Calu3 (cell line): Measurements from ENCODE around the gene CNKSR3. TPM values are rescaled to one million over a fixed set of nuclear protein-coding genes. Genes with fewer than 3 reads are reported as not detected.

Source experiments
- BruUV-seq: library from RNA; stranded (reverse); fragments of 400-500 nt; replicated peaks from 2 replicates; lab custom pipeline; 2021; lab: Mats Ljungman, UMichigan
- CTCF ChIA-PET: fragments of 300-600 bp; sonication (Branson Sonifier 250); formaldehyde crosslinking; loops from one replicate; lab custom pipeline; 2022; ENCODE audit warnings: antibody characterized with exemption; lab: Charles Lee
- DNase-seq: peaks from one replicate; pipeline ENCODE4 v3.0.0; 2022
- H3K27ac Mint-ChIP-seq: one replicate; pipeline ENCODE4 v1.8.0; 2022; ENCODE audit warnings: mixed read lengths; ENCODE audit not compliant: unreplicated experiment
- H3K27me3 Mint-ChIP-seq: one replicate; pipeline ENCODE4 v1.8.0; 2022; ENCODE audit warnings: mixed read lengths; ENCODE audit not compliant: unreplicated experiment
- H3K36me3 Mint-ChIP-seq: one replicate; pipeline ENCODE4 v1.8.0; 2022; ENCODE audit warnings: mild to moderate bottlenecking, moderate library complexity, mixed read lengths; ENCODE audit not compliant: insufficient read depth, unreplicated experiment
- H3K4me1 Mint-ChIP-seq: one replicate; pipeline ENCODE4 v1.8.0; 2022; ENCODE audit warnings: mild to moderate bottlenecking, low read depth, mixed read lengths; ENCODE audit not compliant: unreplicated experiment
- H3K4me3 Mint-ChIP-seq: one replicate; pipeline ENCODE4 v1.8.0; 2022; ENCODE audit warnings: mild to moderate bottlenecking, low read depth, moderate library complexity, mixed read lengths; ENCODE audit not compliant: unreplicated experiment
- H3K9me3 Mint-ChIP-seq: one replicate; pipeline ENCODE4 v1.8.0; 2022; ENCODE audit warnings: low read depth, mixed read lengths; ENCODE audit not compliant: unreplicated experiment
- CTCF ChIP-seq: fragments of 200-600 bp; IDR thresholded peaks from one replicate; pipeline ENCODE4 v1.8.0; 2022; ENCODE audit warnings: antibody characterized with exemption; ENCODE audit not compliant: unreplicated experiment
- intact Hi-C: fragments of 100-400 bp; cut with micrococcal nuclease; formaldehyde crosslinking; loops from one replicate; pipeline ENCODE4 v1.10.0; 2022; ENCODE audit not compliant: unreplicated experiment
- total RNA-seq: library from RNA; stranded (reverse); gene quantifications from 2 replicates; pipeline ENCODE4 v1.2.3, GENCODE V29; 2022

The CNKSR3 gene
- total RNA-seq, 1 experiment from 2014 or later: 4.0 TPM

GRCh38 chr6:154554491-154554890 lies 44.0 kb upstream of the CNKSR3 start:
- Mint-ChIP-seq H3K4me1 (peaks cover 8% of the 10 kb centered on the region), H3K9me3 (no peaks in the 10 kb centered on the region), H3K4me3 (no peak overlapping the region), H3K27ac (no peak overlapping the region), H3K36me3 (peaks cover 3% of the 10 kb centered on the region), H3K27me3 (peaks cover 11% of the 10 kb centered on the region)
- no peak for DNase-seq
- intact Hi-C loops: no loop called here
- CTCF ChIA-PET: no interaction called here
- no peak for TF ChIP-seq CTCF
- no TSS peak for BruUV-seq

- Mint-ChIP-seq H3K4me3 (no peak overlapping the region), H3K36me3 (no peaks in the 10 kb centered on the region), H3K4me1 (no peaks in the 10 kb centered on the region), H3K27me3 (no peaks in the 10 kb centered on the region), H3K27ac (no peak overlapping the region), H3K9me3 (no peaks in the 10 kb centered on the region)
- CTCF ChIA-PET: interaction anchor here (0.9 kb wide), 1 partner anchor 12 kb away, joined by 3 read pairs; no protein-coding TSS in a partner anchor
- intact Hi-C loops: no loop called here
- no TSS peak for BruUV-seq
- DNase-seq: no peak
- no peak for TF ChIP-seq CTCF
Observed at GRCh38 chr6:154550779-154551178, 40.3 kb upstream of the CNKSR3 start.

GRCh38 chr6:154549179-154549578 lies 38.7 kb upstream of the CNKSR3 start:
- H3K4me3 Mint-ChIP-seq: no peak overlapping the region
- no peaks in the 10 kb centered on the region for H3K36me3 Mint-ChIP-seq
- no peaks in the 10 kb centered on the region for H3K27me3 Mint-ChIP-seq
- no peak for TF ChIP-seq CTCF
- no TSS peak for BruUV-seq
- no peak for DNase-seq
- intact Hi-C loops: no loop called here
- CTCF ChIA-PET: no interaction called here
- no peaks in the 10 kb centered on the region for H3K4me1 Mint-ChIP-seq
- no peaks in the 10 kb centered on the region for H3K9me3 Mint-ChIP-seq
- no peak overlapping the region for H3K27ac Mint-ChIP-seq

GRCh38 chr6:154548130-154548830 lies 37.8 kb upstream of the CNKSR3 start:
- Mint-ChIP-seq H3K4me3 (no peak overlapping the region), H3K36me3 (no peaks in the 10 kb centered on the region), H3K9me3 (no peaks in the 10 kb centered on the region), H3K4me1 (no peaks in the 10 kb centered on the region), H3K27me3 (no peaks in the 10 kb centered on the region), H3K27ac (no peak overlapping the region)
- CTCF ChIA-PET: no interaction called here
- DNase-seq: no peak
- intact Hi-C loops: no loop called here
- TF ChIP-seq CTCF: no peak
- no TSS peak for BruUV-seq
